ENCODE results near the gene HOOK2.
A peak's percentile ranks its signal among the peaks of the same experiment; 100 is the strongest.

The HOOK2 gene

DNA sequence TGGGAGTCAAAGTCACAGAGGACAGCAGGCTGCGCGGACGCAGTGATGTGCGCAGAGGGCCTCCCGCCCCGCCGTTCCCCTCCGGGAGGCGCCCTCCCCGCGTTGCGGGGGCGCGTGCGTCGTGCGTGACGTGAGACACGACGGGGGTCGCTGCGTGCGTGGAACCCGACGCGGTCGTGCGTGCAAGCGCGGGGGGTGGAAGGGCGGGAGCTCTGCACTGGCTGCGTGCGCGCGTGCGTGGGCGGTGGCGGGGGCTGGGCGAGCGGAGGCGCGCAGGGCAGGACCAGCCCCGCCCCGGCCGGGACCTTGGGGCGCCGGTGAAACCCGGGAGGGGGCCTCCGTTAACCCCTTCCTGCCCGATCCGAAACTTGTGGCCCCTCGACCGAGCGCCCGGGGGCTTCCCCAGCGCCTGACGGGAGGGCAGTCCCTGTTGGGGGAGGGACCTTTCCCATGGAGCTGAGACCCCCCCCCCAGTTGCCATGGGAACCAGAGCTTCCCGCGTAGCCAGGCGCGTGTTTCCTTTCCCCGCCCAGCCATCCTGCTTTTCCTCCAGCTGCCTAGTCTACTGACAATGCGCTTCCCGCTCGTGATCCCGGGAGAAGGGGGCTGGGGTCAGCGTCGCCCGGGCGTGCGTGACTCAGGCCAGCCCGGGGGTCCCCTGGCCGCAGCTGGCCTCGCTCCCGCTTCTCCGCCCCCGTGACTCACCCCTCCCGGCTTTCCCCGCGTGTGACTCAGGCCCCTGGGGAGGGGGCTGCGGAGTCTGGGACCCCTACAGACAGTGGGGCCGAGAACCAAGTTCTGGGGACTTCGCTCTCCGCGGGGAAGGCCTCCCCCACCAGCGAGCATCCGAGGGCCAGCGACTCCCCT, 7.3 kb upstream of the HOOK2 start:
- DNase-seq = peak; percentile 44

DNA sequence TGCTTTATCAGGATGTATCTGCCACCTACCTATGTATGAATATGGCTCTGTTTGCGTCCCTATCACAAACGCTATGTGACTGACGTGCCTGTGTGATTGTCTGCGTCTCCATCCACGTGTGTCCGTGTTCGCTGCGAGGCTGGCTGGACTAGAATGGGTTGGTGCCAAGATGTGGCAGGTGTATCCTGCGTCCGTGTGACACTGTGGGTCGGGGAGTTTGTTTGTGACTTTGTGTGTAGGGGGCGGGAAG, 6.7 kb upstream of the HOOK2 start:
- no peak for DNase-seq

DNA sequence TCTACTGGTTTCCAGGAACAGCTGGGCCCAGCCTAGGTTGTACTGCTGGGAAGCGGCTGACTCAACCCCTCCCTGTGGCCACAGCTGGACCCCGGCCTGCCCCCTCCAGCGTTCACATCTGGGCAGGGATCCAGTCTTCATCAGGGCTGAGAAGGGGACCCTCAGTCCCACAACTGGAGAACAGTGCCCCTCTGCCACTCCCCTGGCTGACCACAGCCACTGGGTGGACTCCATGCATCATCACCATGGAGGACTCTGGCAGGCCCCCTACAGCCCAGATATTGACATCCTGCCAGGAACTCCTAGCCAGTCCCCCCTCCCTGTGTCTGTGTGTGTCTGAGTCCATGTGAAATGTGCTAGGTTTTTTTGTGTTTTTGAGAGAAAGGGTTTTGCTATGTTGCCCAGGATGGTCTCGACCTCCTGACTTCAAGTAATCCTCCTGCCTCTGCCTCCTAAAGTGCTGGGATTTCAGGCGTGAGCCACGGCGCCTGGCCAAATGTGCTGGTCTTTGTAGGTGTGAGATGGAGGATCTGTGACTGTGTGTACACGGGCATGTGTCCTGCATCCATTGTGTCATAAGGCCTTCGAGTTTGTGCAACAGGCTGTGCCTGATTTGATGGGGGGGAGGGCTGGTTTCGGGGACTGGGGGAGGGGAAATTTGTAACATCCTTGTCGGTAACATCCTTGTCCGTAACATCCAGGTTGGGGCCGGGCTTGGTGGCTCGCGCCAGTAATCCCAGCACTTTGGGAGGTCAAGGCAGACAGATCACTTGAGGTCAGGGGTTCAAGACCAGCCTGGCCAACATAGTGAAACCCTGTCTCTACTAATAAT, 4.0 kb upstream of the HOOK2 start:
- no peak for DNase-seq

DNA sequence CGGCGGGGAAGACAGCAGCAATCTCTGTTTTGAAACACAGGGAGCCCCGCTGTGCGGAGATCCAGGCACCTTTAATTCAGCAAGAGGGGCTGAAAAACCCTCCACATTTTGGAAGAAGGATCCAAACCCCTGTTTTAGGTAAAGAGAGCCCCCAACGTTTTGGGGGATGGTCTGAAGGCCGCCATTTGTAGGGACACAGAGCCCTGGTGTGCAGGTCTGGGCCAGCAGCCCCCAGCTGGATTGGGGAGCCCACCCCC, 3.5 kb upstream of the HOOK2 start:
- DNase-seq = no peak

DNA sequence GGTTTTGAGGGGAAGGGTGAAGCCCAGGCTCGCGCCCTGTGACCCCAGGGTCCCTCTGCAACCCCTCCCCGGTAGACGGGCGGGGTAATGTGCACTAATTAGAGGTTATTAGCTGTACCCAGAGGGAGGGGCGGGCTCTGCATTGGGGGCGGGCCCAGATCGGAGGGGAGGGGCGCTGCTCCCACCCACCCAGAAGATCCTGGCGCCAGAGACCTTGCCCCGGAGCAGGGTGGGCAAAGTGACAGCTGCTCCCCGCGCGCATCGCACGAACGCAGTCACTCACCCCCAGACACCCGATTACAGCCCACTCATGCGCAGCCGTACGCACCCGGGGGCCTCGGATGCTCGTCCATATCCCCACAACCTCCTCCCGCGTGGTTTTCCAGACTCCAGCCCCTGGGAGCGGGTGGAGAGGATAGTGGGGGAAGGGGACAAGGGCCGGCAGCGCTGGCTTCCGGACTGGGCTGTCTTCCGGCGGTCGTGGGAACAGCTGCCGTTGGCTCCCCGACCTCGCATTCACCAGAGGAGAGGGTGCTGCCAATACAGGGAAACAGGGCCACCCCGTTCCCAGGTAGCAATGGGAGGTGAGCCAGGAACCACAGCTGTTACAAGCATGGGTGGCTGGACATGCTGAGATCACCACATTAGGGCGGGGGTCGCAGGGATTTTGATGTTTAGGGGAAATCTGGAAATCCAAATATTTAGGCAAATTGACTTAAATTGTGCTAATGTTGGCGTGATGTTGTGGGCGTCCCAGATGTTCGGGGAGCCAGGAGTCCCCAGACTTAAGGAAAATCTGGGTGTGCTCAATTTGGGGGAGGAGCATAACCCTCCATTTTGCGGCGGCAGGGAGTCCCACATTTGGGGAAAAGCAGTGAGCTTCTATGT, 2.9 kb upstream of the HOOK2 start:
- DNase-seq = peak; percentile 23

- peak; percentile 44 for DNase-seq
Observed at GRCh38 chr19:12777217-12778016, 2.1 kb upstream of the HOOK2 start.

DNA sequence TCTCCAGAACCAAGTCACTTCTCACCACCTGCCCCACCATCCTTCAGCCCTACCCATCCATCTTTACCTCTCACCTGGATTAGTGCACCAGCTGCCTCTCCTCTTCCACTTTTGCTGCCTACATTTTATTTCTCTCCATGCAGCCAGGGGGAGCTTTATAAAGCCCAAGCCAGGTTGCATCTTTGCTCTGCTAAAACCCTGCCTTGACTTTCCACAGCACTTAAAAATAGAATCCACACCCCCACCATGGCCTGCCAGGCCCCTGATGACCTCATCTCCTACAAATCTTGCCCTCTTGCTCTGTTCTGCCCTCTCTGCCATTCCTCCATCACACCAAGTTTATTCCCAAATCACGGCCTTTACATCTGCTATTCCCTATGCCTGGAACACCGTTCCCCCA, 1.8 kb downstream of the HOOK2 start:
- DNase-seq = no peak

DNA sequence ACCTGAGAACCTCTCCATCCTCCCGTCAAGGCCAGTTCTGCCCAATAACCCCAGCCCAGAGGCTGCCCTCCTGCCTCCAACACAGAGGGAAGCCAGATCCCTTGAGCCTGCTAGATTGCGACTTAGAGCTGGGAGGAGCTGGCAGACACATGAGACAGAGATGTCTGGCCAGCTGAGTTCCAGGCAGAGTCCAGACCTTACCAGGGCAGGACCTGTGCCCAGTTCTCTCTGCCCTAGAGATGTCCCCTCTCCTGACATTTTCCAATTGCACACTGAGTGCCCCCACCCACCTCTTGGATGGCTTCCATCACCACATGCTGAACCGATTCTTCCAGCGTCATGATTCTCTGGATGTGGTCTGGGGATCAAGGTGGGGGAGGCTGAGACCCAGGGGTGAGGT, 3.0 kb downstream of the HOOK2 start:
- DNase-seq = no peak

- no peak for DNase-seq
Observed at GRCh38 chr19:12770922-12771321, 4.4 kb downstream of the HOOK2 start.

DNA sequence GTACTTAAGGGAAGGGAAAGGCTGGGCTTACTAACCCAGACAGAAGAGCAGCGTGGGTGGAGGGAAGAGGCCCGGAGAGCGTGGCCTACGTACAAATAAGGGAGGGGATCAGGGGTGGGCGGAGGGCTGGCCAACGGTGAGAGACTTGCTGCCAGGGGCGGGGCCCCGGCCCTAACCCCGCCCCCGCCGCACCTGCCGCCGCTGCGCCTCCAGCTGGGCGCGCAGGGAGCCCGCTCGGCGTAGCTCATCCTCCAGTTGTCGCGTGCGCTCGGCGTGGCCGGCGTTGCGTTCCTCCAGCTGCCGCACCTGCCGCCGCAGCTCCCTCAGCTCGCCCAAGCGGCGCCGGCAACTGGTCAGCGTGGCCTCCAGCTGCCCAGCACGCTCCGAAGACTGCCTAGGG, 5.7 kb downstream of the HOOK2 start:
- DNase-seq = no peak

GRCh38 chr19:12767666-12768065, 7.7 kb downstream of the HOOK2 start:
- DNase-seq = no peak

DNA sequence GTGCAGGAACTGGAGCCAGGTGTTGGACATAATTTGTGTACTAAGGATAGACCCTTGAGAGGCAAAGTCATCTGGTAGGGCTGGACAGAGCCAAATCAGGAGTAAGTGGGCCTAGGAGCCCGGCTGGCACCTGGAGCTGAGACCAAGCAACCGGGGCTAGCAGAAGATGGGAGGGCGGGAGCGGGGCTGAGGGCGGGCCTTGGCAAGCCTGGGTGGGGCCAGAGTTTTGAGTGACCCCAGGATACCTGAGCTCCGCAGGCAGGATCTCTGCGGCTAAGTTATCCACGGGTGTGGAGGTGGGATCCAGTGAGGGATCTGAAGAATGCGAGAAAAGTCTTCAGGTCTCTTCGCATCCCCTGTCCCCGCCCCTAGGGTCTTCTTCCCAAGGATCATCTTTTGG, 8.2 kb downstream of the HOOK2 start:
- no peak for DNase-seq

DNA sequence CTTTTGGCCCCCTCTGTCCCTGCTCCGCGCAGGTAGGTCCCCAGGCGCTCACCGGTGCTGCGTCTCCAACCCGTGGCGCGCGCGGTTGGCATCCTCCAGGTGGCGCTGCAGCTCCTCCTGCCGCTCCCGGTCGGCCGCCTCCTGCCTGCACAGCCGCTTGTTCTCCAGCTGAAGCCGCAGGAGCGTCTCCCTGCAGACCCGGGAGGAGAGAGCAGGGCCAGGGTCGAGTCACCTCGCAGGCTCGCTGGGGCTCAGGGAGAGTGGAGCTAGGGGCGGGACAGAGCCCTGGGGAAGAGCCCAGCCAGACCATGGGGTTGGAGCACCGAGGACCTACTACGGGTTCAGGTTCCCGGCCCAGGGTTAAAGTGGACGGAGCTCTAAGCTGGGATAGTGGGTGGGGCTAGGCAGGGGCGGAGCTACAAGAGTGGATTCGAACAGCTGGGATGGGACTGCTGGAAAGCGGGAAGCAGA, 9.3 kb downstream of the HOOK2 start:
- DNase-seq = no peak

DNA sequence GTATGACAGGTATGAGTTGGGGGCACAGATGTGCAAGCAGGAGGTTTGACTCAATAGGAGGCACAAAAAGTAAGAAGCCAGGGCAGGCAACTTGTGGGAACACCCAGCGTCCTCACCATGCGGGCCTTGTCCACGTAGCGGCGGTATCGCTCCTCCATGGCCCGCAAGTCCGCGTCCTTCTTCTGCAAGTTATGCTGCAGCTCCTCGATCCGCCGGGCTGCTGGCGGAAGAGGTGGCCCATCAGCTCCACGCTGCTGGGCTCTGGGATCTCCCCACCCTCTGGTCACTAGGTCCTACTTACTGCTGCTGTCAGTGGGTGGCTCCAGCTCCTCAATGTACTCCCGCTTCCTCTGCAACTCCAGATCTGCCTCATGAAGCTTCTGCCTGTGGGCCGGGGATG, 10.7 kb downstream of the HOOK2 start:
- DNase-seq = no peak

DNA sequence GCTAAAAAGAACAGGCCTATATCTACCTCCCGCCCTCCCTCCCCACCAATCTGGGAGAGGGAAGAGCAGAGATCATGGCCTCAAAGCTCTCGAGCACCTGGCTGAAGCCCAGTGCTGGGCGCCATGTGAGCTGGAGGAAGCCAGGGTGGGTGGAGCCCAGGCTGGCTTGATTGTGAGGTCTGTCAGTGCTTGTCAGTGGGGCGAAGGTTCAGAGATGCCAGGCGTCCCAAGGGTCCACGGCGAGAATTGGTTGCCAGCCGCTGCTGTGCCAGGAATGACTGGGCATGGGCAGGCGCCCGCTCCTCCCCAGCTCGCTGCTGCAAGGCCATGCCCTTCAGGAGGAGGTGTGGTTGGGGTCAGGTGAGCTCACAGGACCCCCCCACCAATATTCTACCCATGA, 12.3 kb downstream of the HOOK2 start:
- DNase-seq = no peak

- DNase-seq = no peak
Observed at GRCh38 chr19:12759686-12760085, 15.7 kb downstream of the HOOK2 start.

DNA sequence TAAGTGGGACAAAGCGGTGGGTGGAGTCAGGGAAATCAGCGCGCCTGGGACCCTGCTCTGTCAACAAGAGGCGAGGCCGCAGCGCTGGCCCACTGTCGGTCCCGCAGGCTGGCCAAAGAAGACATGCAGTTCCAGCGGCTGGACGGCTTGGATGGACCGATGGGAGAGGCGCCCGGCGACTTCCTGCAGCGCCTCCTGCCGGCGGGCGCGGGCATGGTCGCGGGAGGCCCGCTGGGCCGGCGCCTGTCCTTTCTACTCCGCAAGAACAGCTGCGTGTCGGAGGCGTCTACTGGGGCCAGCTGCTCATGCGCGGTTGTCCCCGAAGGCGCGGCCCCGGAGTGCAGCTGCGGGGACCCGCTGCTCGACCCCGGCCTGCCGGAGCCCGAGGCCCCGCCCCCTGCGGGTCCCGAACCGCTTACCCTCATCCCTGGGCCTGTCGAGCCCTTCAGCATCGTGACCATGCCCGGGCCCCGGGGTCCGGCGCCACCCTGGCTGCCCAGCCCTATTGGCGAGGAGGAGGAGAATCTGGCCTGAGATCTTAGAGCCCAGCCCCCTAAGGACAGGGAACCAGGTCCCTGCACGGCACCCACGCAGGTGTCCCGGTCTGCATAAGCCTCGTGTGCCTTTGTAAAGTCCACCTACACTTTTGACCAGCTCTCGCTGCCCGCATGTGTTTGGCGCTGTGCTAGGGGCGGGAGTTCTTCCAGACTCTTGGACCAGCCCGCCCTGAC, 17.6 kb downstream of the HOOK2 start:
- DNase-seq = peak; percentile 32

- DNase-seq = no peak
Observed at GRCh38 chr19:12756150-12756883, 19.0 kb downstream of the HOOK2 start.

GRCh38 chr19:12754465-12755196, 20.7 kb downstream of the HOOK2 start:
- no peak for DNase-seq

- no peak for DNase-seq
Observed at GRCh38 chr19:12752056-12752781, 23.1 kb downstream of the HOOK2 start.

Measured in NCI-H345 (cell line).